T-helper 1 cell treated with Interleukin-12 subunit alpha and Interleukin-12 subunit beta and Interleukin-4 antibody, amounts not matched to agents 30 ng/mL and 1 ng/mL, for 36 hours (primary cell): ENCODE data around the gene DNAJB12. TPM values are rescaled to one million over a fixed set of nuclear protein-coding genes. Genes with fewer than 3 reads are reported as not detected.
"Not testable (repeated sequence)": the region's sequence is repeated elsewhere in the genome, so short reads cannot be mapped to it uniquely, and the experiment has no call there.

Experiments used
- intact Hi-C: fragments of 100-400 bp; cut with micrococcal nuclease; formaldehyde crosslinking; loops from one replicate; pipeline ENCODE4 v1.15.1; 2024
- total RNA-seq: library from RNA; stranded (reverse); gene quantifications from 2 replicates; pipeline ENCODE4 v1.2.3, GENCODE V29; 2022

Gene DNAJB12
- 38.3 and 42.2 TPM in 2 replicates for total RNA-seq

GRCh38 chr10:72354356-72355213 lies at the start of gene DNAJB12:
Gene DNAJB12, minus strand, starts transcription at chr10:72354919. Its CDS starts 22 bp downstream, at chr10:72354897.
- intact Hi-C loops = loop anchor here (1.0 to 10.0 kb wide), 11 partner anchors 16 to 1273 kb away; partner anchors contain the start of genes CFAP70, MCU, MICU1 and P4HA1

GRCh38 chr10:72395581-72395980 lies 40.9 kb upstream of the DNAJB12 start:
- intact Hi-C loops = not testable (repeated sequence)

GRCh38 chr10:72392571-72392970 lies 37.9 kb upstream of the DNAJB12 start:
- intact Hi-C loops = no loop called here

GRCh38 chr10:72390764-72391163 lies 36.0 kb upstream of the DNAJB12 start:
- intact Hi-C loops = no loop called here

GRCh38 chr10:72389716-72390115 lies 35.0 kb upstream of the DNAJB12 start:
- intact Hi-C loops = no loop called here

GRCh38 chr10:72389014-72389413 lies 34.3 kb upstream of the DNAJB12 start:
- intact Hi-C loops = no loop called here

- intact Hi-C loops = no loop called here
Measured at GRCh38 chr10:72388062-72388461, 33.3 kb upstream of the DNAJB12 start.

- intact Hi-C loops = no loop called here
Measured at GRCh38 chr10:72386916-72387586, 32.3 kb upstream of the DNAJB12 start.

GRCh38 chr10:72385724-72386123 lies 31.0 kb upstream of the DNAJB12 start:
- intact Hi-C loops = no loop called here

GRCh38 chr10:72384982-72385381 lies 30.3 kb upstream of the DNAJB12 start:
- intact Hi-C loops = not testable (repeated sequence)

GRCh38 chr10:72379776-72380175 lies 25.1 kb upstream of the DNAJB12 start:
- intact Hi-C loops = no loop called here

- intact Hi-C loops = no loop called here
Measured at GRCh38 chr10:72379062-72379461, 24.3 kb upstream of the DNAJB12 start.

- intact Hi-C loops = no loop called here
Measured at GRCh38 chr10:72375585-72375984, 20.9 kb upstream of the DNAJB12 start.

- intact Hi-C loops = no loop called here
Measured at GRCh38 chr10:72375173-72375572, 20.5 kb upstream of the DNAJB12 start.

- intact Hi-C loops = loop anchor here (1.0 kb wide), 2 partner anchors 16 to 193 kb away; partner anchors contain the start of gene DNAJB12
Measured at GRCh38 chr10:72370201-72370722, 15.5 kb upstream of the DNAJB12 start.

- intact Hi-C loops = no loop called here
Measured at GRCh38 chr10:72367301-72367960, 12.7 kb upstream of the DNAJB12 start.

GRCh38 chr10:72365106-72365895 lies 10.6 kb upstream of the DNAJB12 start:
- intact Hi-C loops = loop anchor here (2.0 kb wide), 3 partner anchors 198 to 804 kb away; partner anchors contain the start of genes ECD and FAM149B1

- intact Hi-C loops = loop anchor here (1.0 to 5.0 kb wide), 9 partner anchors 198 to 883 kb away; partner anchors contain the start of genes DNAJC9, ECD, FAM149B1 and MCU
Measured at GRCh38 chr10:72364239-72364777, 9.6 kb upstream of the DNAJB12 start.

- intact Hi-C loops = loop anchor here (5.0 to 10.0 kb wide), 3 partner anchors 1000 to 1270 kb away; partner anchors contain the start of genes CFAP70 and PPP3CB
Measured at GRCh38 chr10:72356987-72357386, 2.3 kb upstream of the DNAJB12 start.

- intact Hi-C loops = loop anchor here (5.0 to 10.0 kb wide), 3 partner anchors 1001 to 1271 kb away; partner anchors contain the start of genes CFAP70 and PPP3CB
Measured at GRCh38 chr10:72356115-72356514, 1.4 kb upstream of the DNAJB12 start.
